Hepatocyte (in vitro differentiated cells): Measurements from ENCODE around the gene ARL14.
A peak's percentile ranks its signal among the peaks of the same experiment; 100 is the strongest.

Experiments used
- EZH2 ChIP-seq: fragments of 200-600 bp; sonication (generic); IDR thresholded peaks from 2 replicates; pipeline ENCODE4 v1.6.1; 2016; ENCODE audit warnings: antibody characterized with exemption, mild to moderate bottlenecking, borderline replicate concordance
- EZH2phosphoT487 ChIP-seq: fragments of 200-600 bp; sonication (generic); IDR thresholded peaks from one replicate; pipeline ENCODE4 v1.6.1; 2018; ENCODE audit warnings: antibody characterized with exemption, mild to moderate bottlenecking, low read depth, moderate library complexity; ENCODE audit not compliant: unreplicated experiment, severe bottlenecking
- TF ChIP-seq, protein P1 (sequence below): fragments of 200-600 bp; sonication (generic); IDR thresholded peaks from 2 replicates; pipeline ENCODE4 v1.5.1; 2016; ENCODE audit warnings: antibody characterized with exemption, mild to moderate bottlenecking; ENCODE audit not compliant: poor library complexity

DNA sequence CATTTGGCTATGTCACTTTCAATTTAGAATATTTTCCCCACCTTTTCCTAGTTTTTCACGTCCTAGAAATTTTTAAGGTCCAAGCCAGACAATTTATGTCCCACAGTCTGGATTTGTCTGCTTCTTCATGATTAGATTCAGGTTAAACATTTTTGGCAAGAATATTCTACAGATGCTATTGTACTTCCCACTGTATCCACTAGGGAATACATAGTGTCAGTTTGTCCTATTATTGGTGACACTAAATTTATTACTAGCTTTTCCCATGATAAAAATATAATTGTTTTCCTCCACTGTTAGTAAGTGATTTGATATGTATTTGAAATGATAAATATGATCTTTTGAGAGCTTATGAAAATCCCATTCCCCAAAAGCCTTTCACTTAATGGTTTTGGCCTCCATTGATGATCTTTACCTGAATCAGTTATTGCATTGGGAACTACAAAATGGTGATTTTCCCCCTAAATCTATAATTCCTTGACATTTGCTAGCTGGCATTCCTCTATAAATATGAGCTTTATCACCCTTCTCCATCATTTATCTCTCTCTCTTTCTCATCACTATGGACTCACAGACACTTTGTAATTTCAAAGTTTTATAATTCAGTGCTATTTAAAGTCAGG, 8.3 kb downstream of the ARL14 start:
- TF ChIP-seq, protein P1, sequence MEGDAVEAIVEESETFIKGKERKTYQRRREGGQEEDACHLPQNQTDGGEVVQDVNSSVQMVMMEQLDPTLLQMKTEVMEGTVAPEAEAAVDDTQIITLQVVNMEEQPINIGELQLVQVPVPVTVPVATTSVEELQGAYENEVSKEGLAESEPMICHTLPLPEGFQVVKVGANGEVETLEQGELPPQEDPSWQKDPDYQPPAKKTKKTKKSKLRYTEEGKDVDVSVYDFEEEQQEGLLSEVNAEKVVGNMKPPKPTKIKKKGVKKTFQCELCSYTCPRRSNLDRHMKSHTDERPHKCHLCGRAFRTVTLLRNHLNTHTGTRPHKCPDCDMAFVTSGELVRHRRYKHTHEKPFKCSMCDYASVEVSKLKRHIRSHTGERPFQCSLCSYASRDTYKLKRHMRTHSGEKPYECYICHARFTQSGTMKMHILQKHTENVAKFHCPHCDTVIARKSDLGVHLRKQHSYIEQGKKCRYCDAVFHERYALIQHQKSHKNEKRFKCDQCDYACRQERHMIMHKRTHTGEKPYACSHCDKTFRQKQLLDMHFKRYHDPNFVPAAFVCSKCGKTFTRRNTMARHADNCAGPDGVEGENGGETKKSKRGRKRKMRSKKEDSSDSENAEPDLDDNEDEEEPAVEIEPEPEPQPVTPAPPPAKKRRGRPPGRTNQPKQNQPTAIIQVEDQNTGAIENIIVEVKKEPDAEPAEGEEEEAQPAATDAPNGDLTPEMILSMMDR, result peak; percentile 18
- TF ChIP-seq EZH2 (no peak), EZH2phosphoT487 (no peak)
